WTC11 (cell line): ENCODE data around the gene GPC5. TPM values are rescaled to one million over a fixed set of nuclear protein-coding genes. Genes with fewer than 3 reads are reported as not detected.

Experiments
- ATAC-seq: fragments of 200-7000 bp; cut with Tn5 transposase; 2 replicates; pipeline ENCODE4 v1.10.0; 2021; ENCODE audit warnings: mild to moderate bottlenecking, moderate library complexity
- CTCF ChIA-PET: fragments of 300-600 bp; sonication (Branson Sonifier 250); formaldehyde crosslinking; loops from one replicate; lab custom pipeline; 2021; ENCODE audit warnings: antibody characterized with exemption; lab: Charles Lee
- POLR2A ChIA-PET: fragments of 350-600 bp; sonication (Branson Sonifier 250); formaldehyde crosslinking; loops from one replicate; lab custom pipeline; 2021; ENCODE audit warnings: antibody characterized with exemption; lab: Charles Lee
- DNase-seq: peaks from one replicate; pipeline ENCODE4 v3.0.0; 2021; ENCODE audit warnings: low spot score
- H3K27ac Mint-ChIP-seq: 2 replicates; pipeline ENCODE4 v1.8.0; 2021; ENCODE audit warnings: mixed read lengths
- H3K27me3 Mint-ChIP-seq: 2 replicates; pipeline ENCODE4 v1.8.0; 2021; ENCODE audit warnings: low read depth, mild to moderate bottlenecking, moderate library complexity, mixed read lengths
- H3K36me3 Mint-ChIP-seq: 2 replicates; pipeline ENCODE4 v1.8.0; 2021; ENCODE audit warnings: mixed read lengths
- H3K4me1 Mint-ChIP-seq: 2 replicates; pipeline ENCODE4 v1.8.0; 2022; ENCODE audit warnings: mixed read lengths
- H3K4me3 Mint-ChIP-seq: 2 replicates; pipeline ENCODE4 v1.8.0; 2021; ENCODE audit warnings: mild to moderate bottlenecking, moderate library complexity, mixed read lengths
- H3K9me3 Mint-ChIP-seq: 2 replicates; pipeline ENCODE4 v1.8.0; 2021; ENCODE audit warnings: mixed read lengths
- ESRRA ChIP-seq: sonication (generic); formaldehyde crosslinking; IDR thresholded peaks from 2 replicates; pipeline ENCODE4 v1.8.1; 2022; ENCODE audit warnings: mild to moderate bottlenecking, missing genetic modification reagents, borderline replicate concordance
- GTF2I ChIP-seq: fragments of 250-450 bp; sonication (Bioruptor Pico); conservative IDR thresholded peaks from 2 replicates; pipeline ENCODE4 v1.4.0; 2021; ENCODE audit warnings: mild to moderate bottlenecking
- HMGXB4 ChIP-seq: sonication (generic); formaldehyde crosslinking; IDR thresholded peaks from 2 replicates; pipeline ENCODE4 v1.8.1; 2023; ENCODE audit warnings: mild to moderate bottlenecking, moderate library complexity, missing genetic modification reagents
- MAX ChIP-seq: sonication (generic); formaldehyde crosslinking; IDR thresholded peaks from 2 replicates; pipeline ENCODE4 v1.8.0; 2022; ENCODE audit warnings: mild to moderate bottlenecking, missing genetic modification reagents
- MXD4 ChIP-seq: fragments of 250-450 bp; sonication (Bioruptor Pico); IDR thresholded peaks from 2 replicates; pipeline ENCODE4 v1.8.0; 2021; ENCODE audit warnings: mild to moderate bottlenecking, moderate library complexity, borderline replicate concordance
- NFE2L1 ChIP-seq: sonication (generic); formaldehyde crosslinking; IDR thresholded peaks from 2 replicates; pipeline ENCODE4 v1.8.1; 2023; ENCODE audit warnings: missing genetic modification reagents
- TP53 ChIP-seq: sonication (generic); formaldehyde crosslinking; IDR thresholded peaks from 2 replicates; pipeline ENCODE4 v1.8.1; 2023; ENCODE audit warnings: mild to moderate bottlenecking, missing genetic modification reagents
- ZNF121 ChIP-seq: sonication (generic); formaldehyde crosslinking; IDR thresholded peaks from 2 replicates; pipeline ENCODE4 v1.8.0; 2023; ENCODE audit warnings: missing genetic modification reagents
- ZNF317 ChIP-seq: sonication (generic); formaldehyde crosslinking; IDR thresholded peaks from 2 replicates; pipeline ENCODE4 v1.8.1; 2023; ENCODE audit warnings: low read depth, mild to moderate bottlenecking, moderate library complexity, missing genetic modification reagents, borderline replicate concordance
- total RNA-seq: library from RNA; stranded (reverse); gene quantifications from 3 replicates; pipeline ENCODE4 v1.2.3, GENCODE V29; 2021
- TF ChIP-seq, protein P1 (sequence below): sonication (generic); formaldehyde crosslinking; conservative IDR thresholded peaks from 2 replicates; pipeline ENCODE4 v1.8.1; 2023; ENCODE audit warnings: mild to moderate bottlenecking, low read depth, missing genetic modification reagents, moderate library complexity
- TF ChIP-seq, protein P2 (sequence below): fragments of 250-450 bp; sonication (Bioruptor Pico); conservative IDR thresholded peaks from 2 replicates; pipeline ENCODE4 v1.9.0; 2021; ENCODE audit warnings: mild to moderate bottlenecking
- TF ChIP-seq, protein P3 (sequence below): sonication (generic); formaldehyde crosslinking; IDR thresholded peaks from 2 replicates; pipeline ENCODE4 v1.8.1; 2022; ENCODE audit warnings: low read depth, missing genetic modification reagents, borderline replicate concordance
- TF ChIP-seq, protein P4 (sequence below): fragments of 250-450 bp; sonication (Bioruptor Pico); IDR thresholded peaks from 2 replicates; pipeline ENCODE4 v1.8.0; 2021; ENCODE audit warnings: mild to moderate bottlenecking

Gene GPC5
- total RNA-seq, 1 experiment from 2014 or later = 0.46 TPM

DNA sequence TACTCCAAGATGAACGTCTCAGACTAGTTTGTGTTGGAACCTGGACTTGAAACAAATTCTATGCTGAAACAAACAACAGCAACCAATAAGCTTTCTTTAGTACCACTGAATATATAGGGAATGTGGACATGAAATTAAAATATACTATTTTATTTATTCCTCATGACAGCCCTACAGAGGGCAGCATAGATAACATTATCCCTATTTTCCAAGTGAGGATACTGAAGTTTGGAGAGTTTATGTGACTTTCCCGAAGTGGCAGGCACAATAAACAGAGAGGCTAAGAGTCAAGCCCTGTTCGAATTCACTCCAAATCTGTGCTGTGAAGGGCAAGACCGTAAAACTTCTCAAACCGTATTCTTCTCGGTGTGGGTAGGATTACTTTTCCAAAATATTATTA is 1318.3 kb downstream of the GPC5 start (continued):
- no peak for TF ChIP-seq NFE2L1
- TF ChIP-seq ZNF121 (CRISPR knock-in tag) = no peak
- TF ChIP-seq, protein P1, sequence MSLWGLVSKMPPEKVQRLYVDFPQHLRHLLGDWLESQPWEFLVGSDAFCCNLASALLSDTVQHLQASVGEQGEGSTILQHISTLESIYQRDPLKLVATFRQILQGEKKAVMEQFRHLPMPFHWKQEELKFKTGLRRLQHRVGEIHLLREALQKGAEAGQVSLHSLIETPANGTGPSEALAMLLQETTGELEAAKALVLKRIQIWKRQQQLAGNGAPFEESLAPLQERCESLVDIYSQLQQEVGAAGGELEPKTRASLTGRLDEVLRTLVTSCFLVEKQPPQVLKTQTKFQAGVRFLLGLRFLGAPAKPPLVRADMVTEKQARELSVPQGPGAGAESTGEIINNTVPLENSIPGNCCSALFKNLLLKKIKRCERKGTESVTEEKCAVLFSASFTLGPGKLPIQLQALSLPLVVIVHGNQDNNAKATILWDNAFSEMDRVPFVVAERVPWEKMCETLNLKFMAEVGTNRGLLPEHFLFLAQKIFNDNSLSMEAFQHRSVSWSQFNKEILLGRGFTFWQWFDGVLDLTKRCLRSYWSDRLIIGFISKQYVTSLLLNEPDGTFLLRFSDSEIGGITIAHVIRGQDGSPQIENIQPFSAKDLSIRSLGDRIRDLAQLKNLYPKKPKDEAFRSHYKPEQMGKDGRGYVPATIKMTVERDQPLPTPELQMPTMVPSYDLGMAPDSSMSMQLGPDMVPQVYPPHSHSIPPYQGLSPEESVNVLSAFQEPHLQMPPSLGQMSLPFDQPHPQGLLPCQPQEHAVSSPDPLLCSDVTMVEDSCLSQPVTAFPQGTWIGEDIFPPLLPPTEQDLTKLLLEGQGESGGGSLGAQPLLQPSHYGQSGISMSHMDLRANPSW = no peak
- TF ChIP-seq, protein P2, sequence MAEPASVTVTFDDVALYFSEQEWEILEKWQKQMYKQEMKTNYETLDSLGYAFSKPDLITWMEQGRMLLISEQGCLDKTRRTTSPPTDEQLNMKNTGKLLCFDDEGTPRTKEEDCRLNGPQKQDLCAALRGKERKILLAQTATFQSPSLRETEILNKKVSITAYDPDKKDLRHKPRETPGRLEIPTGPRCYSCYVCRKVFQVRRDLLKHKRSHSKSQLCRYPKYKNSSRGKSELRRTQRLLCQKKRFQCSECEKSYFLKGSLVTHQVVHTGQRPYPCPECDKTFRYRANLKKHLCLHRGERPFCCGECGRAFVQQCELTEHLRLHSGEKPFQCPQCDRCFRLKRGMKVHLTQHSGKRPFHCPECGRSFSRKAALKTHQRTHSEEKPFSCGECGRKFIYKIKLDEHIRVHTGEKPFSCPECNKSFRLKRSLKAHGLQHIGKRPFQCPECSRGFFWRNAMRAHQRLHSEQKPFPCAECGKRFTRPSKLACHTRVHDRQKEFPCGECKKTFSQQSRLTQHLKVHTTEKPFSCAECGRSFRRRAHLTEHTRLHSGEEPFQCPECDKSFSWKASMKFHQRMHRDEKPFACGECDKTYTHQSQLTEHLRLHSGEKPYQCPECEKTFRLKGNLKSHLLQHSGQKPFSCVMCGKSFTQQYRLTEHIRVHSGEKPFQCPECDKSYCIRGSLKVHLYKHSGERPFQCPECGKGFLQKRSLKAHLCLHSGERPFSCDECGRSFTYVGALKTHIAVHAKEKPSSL (CRISPR knock-in tag) = no peak
- no peak for TF ChIP-seq MXD4 (CRISPR knock-in tag)
- no peak for TF ChIP-seq ESRRA (CRISPR knock-in tag)

DNA sequence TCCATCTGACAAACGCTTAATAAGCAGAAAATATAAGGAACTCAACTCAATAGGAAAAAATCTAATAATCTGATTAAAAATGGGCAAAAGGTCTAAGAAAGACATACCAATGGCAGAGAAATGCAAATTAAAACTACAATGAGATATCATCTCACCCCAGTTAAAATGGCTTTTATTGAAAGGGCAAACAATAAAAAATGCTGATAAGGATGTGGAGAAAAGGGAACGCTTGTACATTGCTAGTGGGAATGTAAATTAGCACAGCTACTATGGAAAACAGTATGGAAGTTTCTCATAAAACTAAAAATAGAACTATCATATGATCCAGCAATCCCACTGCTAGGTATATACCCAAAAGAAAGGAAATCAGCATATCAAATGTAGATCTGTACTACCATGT is 1319.4 kb downstream of the GPC5 start:
- no peak for ATAC-seq
- Mint-ChIP-seq H3K4me1 (peaks cover 20% of the 10 kb centered on the region), H3K9me3 (peaks cover 3% of the 10 kb centered on the region), H3K27me3 (peaks cover 4% of the 10 kb centered on the region; the same call in 1 of the 2 replicates), H3K4me3 (no peak overlapping the region), H3K27ac (no peak overlapping the region), H3K36me3 (no peaks in the 10 kb centered on the region)
- DNase-seq = no peak
- TF ChIP-seq, protein P3, sequence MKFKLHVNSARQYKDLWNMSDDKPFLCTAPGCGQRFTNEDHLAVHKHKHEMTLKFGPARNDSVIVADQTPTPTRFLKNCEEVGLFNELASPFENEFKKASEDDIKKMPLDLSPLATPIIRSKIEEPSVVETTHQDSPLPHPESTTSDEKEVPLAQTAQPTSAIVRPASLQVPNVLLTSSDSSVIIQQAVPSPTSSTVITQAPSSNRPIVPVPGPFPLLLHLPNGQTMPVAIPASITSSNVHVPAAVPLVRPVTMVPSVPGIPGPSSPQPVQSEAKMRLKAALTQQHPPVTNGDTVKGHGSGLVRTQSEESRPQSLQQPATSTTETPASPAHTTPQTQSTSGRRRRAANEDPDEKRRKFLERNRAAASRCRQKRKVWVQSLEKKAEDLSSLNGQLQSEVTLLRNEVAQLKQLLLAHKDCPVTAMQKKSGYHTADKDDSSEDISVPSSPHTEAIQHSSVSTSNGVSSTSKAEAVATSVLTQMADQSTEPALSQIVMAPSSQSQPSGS (CRISPR knock-in tag) = no peak
- TF ChIP-seq MAX (CRISPR knock-in tag) = no peak
- no peak for TF ChIP-seq GTF2I
- no peak for TF ChIP-seq HMGXB4 (CRISPR knock-in tag)
- TF ChIP-seq, protein P1 = no peak
- no peak for TF ChIP-seq TP53 (CRISPR knock-in tag)
- TF ChIP-seq ZNF317 = no peak
- TF ChIP-seq, protein P4, sequence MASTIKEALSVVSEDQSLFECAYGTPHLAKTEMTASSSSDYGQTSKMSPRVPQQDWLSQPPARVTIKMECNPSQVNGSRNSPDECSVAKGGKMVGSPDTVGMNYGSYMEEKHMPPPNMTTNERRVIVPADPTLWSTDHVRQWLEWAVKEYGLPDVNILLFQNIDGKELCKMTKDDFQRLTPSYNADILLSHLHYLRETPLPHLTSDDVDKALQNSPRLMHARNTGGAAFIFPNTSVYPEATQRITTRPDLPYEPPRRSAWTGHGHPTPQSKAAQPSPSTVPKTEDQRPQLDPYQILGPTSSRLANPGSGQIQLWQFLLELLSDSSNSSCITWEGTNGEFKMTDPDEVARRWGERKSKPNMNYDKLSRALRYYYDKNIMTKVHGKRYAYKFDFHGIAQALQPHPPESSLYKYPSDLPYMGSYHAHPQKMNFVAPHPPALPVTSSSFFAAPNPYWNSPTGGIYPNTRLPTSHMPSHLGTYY (CRISPR knock-in tag) = no peak
- CTCF ChIA-PET = no interaction called here
- POLR2A ChIA-PET = no interaction called here
